Measurements from ENCODE around the gene LRRC7.

- TF ChIP-seq EP300 (IDR thresholded peaks at IDR 0.05) (no peak), CTCF (IDR thresholded peaks at IDR 0.05) (no peak), POLR2A (IDR thresholded peaks at IDR 0.05) (no peak)
Measured at GRCh38 chr1:70085521-70085920, 517.8 kb downstream of the LRRC7 start.
